BLaER1 (cell line): ENCODE data around the gene CFAP58.
"Not testable (repeated sequence)": the region's sequence is repeated elsewhere in the genome, so short reads cannot be mapped to it uniquely, and the experiment has no call there.

Experiments used
- H3K27ac ChIP-seq: shearing (Covaris generic); formaldehyde crosslinking; 2 replicates; pipeline ENCODE4 v1.8.1; 2022
- H3K27me3 ChIP-seq: shearing (Covaris generic); formaldehyde crosslinking; 2 replicates; pipeline ENCODE4 v1.8.1; 2022
- H3K36me3 ChIP-seq: shearing (Covaris generic); formaldehyde crosslinking; 2 replicates; pipeline ENCODE4 v1.8.1; 2022
- H3K4me1 ChIP-seq: shearing (Covaris generic); formaldehyde crosslinking; 2 replicates; pipeline ENCODE4 v1.8.1; 2022
- H3K4me2 ChIP-seq: shearing (Covaris generic); formaldehyde crosslinking; 2 replicates; pipeline ENCODE4 v1.8.1; 2022
- H3K4me3 ChIP-seq: shearing (Covaris generic); formaldehyde crosslinking; 2 replicates; pipeline ENCODE4 v1.8.1; 2022
- H3K9ac ChIP-seq: shearing (Covaris generic); formaldehyde crosslinking; 2 replicates; pipeline ENCODE4 v1.8.1; 2022
- H3K9me3 ChIP-seq: shearing (Covaris generic); formaldehyde crosslinking; 2 replicates; pipeline ENCODE4 v1.8.1; 2022
- H4K20me1 ChIP-seq: shearing (Covaris generic); formaldehyde crosslinking; 2 replicates; pipeline ENCODE4 v1.8.1; 2022
- Cebpa-rat ChIP-seq: shearing (Covaris generic); IDR thresholded peaks from 2 replicates; pipeline ENCODE4 v1.8.1; 2022

Gene CFAP58

DNA sequence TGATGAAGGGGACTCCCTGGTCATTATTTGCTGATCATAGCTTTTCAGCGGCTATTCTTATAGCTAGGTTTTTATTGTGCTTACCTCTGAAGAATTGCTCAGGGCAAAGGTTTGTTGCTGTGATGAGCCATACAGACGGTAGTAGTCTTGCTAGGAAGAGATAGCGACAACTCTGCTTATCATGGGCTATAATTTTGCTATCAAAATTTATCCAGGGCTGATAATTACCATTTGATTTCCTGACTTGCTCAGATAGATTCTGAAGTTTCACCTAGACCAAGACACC, 103.9 kb downstream of the CFAP58 start:
- Histone ChIP-seq H3K4me3 (no peak overlapping the region), H3K36me3 (no peaks in the 10 kb centered on the region), H3K4me1 (peaks cover 25% of the 10 kb centered on the region), H4K20me1 (no peaks in the 10 kb centered on the region), H3K9ac (no peak overlapping the region), H3K27ac (peak overlapping the region; percentile 43), H3K4me2 (peak overlapping the region; percentile 62), H3K9me3 (peaks cover 6% of the 10 kb centered on the region; the same call in 1 of the 2 replicates), H3K27me3 (no peaks in the 10 kb centered on the region)
- no peak for TF ChIP-seq Cebpa-rat

DNA sequence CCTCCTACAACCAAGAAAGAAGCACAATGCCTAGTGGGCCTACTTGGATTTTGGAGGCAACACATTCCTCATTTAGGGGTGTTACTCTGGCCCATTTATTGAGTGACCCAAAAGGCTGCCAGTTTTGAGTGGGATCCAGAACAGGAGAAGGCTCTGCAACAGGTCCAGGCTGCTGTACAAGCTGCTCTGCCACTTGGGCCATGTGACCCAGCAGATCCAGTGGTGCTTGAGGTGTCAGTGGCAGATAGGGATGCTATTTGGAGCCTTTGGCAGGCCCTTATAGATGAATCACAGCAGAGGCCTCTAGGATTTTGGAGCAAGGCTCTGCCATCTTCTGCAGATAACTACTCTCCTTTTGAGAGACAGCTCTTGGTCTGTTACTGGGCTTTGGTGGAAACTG, 111.9 kb downstream of the CFAP58 start:
- H3K27ac ChIP-seq, H3K36me3 ChIP-seq, H4K20me1 ChIP-seq, H3K27me3 ChIP-seq, H3K9ac ChIP-seq, H3K4me3 ChIP-seq, H3K4me1 ChIP-seq, H3K4me2 ChIP-seq: not testable (repeated sequence)
- H3K9me3 ChIP-seq: peaks cover 21% of the 10 kb centered on the region

DNA sequence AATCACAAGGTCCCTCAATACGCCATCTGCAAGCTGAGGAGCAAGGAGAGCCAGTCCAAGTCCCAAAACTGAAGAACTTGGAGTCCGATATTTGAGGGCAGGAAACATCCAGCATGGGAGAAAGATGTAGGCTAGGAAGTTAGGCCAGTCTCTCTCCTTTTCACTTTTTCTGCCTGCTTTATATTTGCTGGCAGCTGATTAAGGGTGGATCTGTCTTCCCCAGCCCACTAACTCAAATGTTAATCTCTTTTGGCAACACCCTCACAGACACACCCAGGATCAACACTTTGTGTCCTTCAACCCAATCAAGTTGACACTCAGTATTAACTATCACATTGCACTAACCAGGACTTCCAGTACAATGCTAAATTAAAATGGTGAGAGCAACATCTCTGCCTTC, 115.2 kb downstream of the CFAP58 start:
- H4K20me1 ChIP-seq, H3K4me2 ChIP-seq, H3K27ac ChIP-seq, H3K9ac ChIP-seq, H3K4me3 ChIP-seq, H3K36me3 ChIP-seq, H3K27me3 ChIP-seq, H3K4me1 ChIP-seq: not testable (repeated sequence)
- H3K9me3 ChIP-seq: peaks cover 21% of the 10 kb centered on the region

DNA sequence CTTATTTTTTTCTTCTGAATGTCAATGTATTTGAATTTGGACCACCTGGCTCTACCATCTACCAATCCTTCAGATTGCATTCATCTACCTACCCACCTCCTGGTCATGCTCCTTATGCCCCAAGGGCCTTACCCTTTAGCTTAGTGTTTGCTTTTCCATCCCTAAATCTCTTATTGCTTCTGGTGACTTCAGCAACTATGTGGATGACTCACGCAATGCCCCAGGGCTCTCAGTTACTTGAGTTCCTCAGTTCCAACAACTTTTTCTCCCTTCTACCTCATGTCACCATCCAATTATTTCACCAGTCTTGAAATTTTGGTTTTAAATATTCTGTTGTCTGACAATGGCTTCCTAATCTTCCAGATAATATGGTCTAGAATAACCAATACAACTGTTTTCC, 118.9 kb downstream of the CFAP58 start:
- Histone ChIP-seq H4K20me1 (no peaks in the 10 kb centered on the region), H3K4me1 (no peaks in the 10 kb centered on the region), H3K9me3 (peaks cover 11% of the 10 kb centered on the region; the same call in 1 of the 2 replicates), H3K4me2 (no peak overlapping the region), H3K9ac (no peak overlapping the region), H3K27ac (no peak overlapping the region), H3K27me3 (no peaks in the 10 kb centered on the region), H3K36me3 (no peaks in the 10 kb centered on the region), H3K4me3 (no peak overlapping the region)
- TF ChIP-seq Cebpa-rat: no peak

DNA sequence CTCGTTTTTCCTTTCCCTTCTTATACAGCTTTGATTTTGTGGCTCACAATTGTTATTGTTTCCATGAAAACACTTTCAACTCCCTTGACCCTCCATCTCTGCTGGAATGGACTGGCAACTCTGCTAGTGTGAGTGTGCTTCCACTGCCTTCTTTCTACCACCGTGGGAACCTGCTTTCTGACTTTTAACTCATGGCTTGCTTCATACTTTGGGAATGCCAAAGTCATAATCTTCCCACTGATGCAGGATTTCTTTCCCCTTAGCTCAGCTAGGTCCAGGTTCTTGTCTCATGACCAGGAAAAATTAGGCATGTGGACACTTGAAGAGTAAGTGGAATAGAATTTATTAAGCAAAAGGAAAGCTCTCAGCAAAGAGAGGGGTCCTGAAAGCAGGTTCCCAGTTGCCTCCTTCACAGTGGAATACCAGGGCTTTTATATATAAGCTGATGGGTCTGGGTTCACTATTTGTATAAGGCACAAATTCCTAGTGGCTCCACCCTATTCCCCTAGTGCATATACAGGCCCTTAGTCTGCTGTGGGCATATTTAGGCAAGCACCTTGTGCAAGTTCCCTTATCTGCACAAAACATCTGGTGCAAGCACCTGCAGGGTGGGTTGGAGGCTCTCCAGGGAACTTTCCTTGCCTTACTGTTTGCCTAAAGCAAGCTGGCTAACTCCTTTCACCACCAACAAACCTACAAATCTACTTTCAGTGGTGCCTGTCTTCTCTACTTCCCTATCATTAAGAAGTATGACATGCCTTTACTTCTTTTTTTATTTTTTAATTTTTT, 119.5 kb downstream of the CFAP58 start:
- no peaks in the 10 kb centered on the region for H4K20me1 ChIP-seq
- H3K27ac ChIP-seq: no peak overlapping the region
- H3K27me3 ChIP-seq: no peaks in the 10 kb centered on the region
- H3K4me1 ChIP-seq: no peaks in the 10 kb centered on the region
- TF ChIP-seq Cebpa-rat: no peak
- H3K4me3 ChIP-seq: no peak overlapping the region
- H3K36me3 ChIP-seq: no peaks in the 10 kb centered on the region
- no peak overlapping the region for H3K4me2 ChIP-seq
- H3K9me3 ChIP-seq: peaks cover 11% of the 10 kb centered on the region; the same call in 1 of the 2 replicates
- no peak overlapping the region for H3K9ac ChIP-seq

DNA sequence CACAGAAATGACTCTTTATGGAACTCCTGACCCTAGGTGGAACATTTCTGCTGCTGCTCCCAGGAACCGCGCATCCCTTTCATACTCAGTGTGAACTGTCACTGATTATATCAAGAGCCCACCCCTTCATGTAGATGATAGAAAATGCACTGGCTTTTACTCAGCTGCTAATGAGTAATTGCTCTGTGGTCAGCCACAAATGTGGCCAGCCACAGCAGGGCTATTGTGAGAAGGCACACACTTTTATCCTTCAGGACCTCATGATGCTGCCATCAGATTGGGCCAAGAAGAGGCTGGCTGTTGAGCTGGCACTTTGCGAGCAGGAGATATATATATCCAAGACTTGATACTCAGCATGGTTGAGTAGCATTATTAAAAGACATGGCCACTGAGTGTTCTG, 124.7 kb downstream of the CFAP58 start:
- no peak overlapping the region for H3K27ac ChIP-seq
- H3K4me2 ChIP-seq: no peak overlapping the region
- H3K9me3 ChIP-seq: peaks cover 4% of the 10 kb centered on the region; the same call in 1 of the 2 replicates
- H3K9ac ChIP-seq: no peak overlapping the region
- H3K4me3 ChIP-seq: no peak overlapping the region
- no peaks in the 10 kb centered on the region for H3K27me3 ChIP-seq
- no peaks in the 10 kb centered on the region for H3K4me1 ChIP-seq
- H3K36me3 ChIP-seq: no peaks in the 10 kb centered on the region
- TF ChIP-seq Cebpa-rat: no peak
- H4K20me1 ChIP-seq: no peaks in the 10 kb centered on the region

DNA sequence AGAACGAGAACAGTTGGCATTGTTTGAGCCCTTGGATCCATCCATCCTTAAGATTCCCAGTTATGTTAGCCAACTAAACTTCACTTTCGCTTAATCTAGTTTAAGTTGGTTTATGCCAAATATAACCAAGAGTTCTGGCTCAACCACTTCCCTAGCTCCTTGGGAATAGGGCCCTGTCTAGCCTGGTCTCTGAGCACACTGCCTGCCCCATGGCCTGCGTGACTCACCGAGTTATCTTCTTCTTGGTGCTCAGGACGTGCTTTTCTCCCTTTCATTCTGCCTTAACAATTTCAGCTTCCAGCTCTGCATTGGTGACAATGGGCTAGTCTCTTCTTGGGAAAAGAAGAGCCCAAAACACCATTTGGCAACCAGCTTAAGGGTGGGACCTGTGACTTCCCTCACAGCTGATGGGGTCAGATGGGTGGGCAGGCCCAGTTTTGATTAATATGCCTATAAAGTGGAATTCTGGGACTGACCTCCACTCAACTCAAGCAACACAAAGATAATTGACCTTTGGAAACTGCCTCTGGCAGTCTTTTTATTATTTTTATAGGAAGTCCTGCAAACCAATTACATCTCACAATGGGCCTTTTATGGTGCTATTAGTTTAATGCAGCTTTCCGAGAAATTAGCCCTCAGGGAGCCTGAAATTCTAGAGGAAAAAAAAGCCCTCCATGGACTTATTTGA, 126.4 kb downstream of the CFAP58 start:
- H4K20me1 ChIP-seq: no peaks in the 10 kb centered on the region
- no peak overlapping the region for H3K4me2 ChIP-seq
- H3K9me3 ChIP-seq: no peaks in the 10 kb centered on the region
- no peaks in the 10 kb centered on the region for H3K27me3 ChIP-seq
- H3K9ac ChIP-seq: no peak overlapping the region
- no peak overlapping the region for H3K4me3 ChIP-seq
- H3K27ac ChIP-seq: no peak overlapping the region
- no peaks in the 10 kb centered on the region for H3K36me3 ChIP-seq
- H3K4me1 ChIP-seq: no peaks in the 10 kb centered on the region
- TF ChIP-seq Cebpa-rat: no peak

DNA sequence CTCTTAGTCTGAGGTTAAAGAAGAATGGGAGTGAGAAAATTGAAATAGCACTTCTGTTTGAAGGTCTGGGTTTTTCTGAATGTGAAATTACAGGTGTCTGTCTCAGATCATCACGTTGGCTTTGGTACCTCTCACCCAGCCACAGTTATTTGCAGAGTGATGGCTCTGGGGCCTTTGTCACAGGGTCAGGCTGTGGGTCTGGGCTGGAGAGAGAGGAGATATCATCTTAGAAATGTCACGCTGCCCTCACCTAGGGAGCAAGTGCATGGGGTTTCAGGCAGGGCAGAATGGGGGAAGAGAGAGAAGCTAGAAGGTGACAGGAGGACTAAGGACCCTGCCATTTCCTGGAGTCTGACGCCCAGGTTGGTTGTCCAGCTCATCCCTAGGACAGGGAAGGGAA, 127.2 kb downstream of the CFAP58 start:
- Histone ChIP-seq H3K27ac (no peak overlapping the region), H3K9me3 (no peaks in the 10 kb centered on the region), H3K4me3 (no peak overlapping the region), H4K20me1 (no peaks in the 10 kb centered on the region), H3K36me3 (no peaks in the 10 kb centered on the region), H3K4me2 (no peak overlapping the region), H3K9ac (no peak overlapping the region), H3K27me3 (no peaks in the 10 kb centered on the region), H3K4me1 (no peaks in the 10 kb centered on the region)
- TF ChIP-seq Cebpa-rat: no peak

DNA sequence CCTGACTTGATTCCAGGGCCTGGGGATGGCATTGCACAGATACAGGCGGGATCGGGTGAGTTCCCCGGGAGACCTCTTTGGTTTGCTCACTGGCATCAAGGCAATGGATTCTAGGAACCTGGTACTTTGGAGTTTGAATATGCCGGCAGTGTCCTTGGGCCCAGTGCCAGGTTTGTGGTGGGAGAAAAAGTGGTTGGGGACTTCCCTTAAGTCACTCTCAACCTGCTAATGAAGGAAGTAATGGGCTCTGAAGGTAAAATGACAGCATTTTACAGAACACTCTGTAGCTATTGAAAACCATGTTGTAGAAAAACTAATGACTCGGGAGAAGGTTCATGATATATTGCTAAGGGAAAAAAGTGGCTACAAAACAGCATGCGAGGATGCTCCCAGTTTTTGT, 129.9 kb downstream of the CFAP58 start:
- Histone ChIP-seq H3K4me1 (no peaks in the 10 kb centered on the region), H3K36me3 (no peaks in the 10 kb centered on the region), H3K4me2 (no peak overlapping the region), H3K9ac (no peak overlapping the region), H3K27me3 (no peaks in the 10 kb centered on the region), H4K20me1 (no peaks in the 10 kb centered on the region), H3K4me3 (no peak overlapping the region), H3K27ac (no peak overlapping the region), H3K9me3 (no peaks in the 10 kb centered on the region)
- TF ChIP-seq Cebpa-rat: no peak

DNA sequence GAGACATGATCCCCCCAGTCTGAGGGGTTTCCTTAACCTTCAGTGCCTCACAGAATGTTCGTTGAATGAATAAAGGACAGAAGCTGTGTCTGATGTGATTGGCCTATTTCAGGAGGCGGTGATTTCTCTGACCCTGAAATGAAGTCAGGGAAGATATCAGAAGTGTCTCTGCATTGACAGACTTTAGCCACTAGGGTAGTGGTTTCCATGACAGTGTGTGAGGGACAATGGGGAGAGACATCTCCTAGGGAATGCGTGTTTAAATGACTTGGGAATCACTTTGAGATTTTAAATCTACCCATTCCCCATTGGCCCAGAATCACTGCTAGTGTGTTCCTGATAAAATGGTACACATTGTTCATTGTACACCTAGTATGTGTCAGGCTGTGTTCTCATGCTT, 132.0 kb downstream of the CFAP58 start:
- no peaks in the 10 kb centered on the region for H3K9me3 ChIP-seq
- no peak overlapping the region for H3K4me2 ChIP-seq
- H3K27ac ChIP-seq: no peak overlapping the region
- no peak overlapping the region for H3K9ac ChIP-seq
- no peaks in the 10 kb centered on the region for H4K20me1 ChIP-seq
- no peaks in the 10 kb centered on the region for H3K36me3 ChIP-seq
- H3K27me3 ChIP-seq: no peaks in the 10 kb centered on the region
- no peak for TF ChIP-seq Cebpa-rat
- no peaks in the 10 kb centered on the region for H3K4me1 ChIP-seq
- no peak overlapping the region for H3K4me3 ChIP-seq

DNA sequence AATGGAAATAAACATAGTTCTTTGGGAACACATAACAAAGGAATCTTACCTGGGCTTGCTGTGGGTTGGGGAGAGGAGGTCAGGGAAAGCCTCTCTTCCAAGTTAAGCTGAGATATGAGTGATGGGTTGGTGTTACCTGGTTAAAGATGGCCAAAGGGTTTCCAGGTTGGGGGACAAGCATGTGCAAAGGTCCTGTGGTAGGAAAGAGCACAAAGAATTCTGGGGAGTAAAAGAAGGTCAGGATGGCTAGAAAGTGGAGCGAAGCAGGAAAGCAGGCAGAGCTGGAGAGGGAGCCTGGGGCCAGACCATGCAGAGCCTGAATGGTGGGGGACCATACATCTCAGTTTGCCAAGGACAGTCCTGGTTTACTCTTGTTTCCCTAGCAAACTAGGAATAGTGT, 133.2 kb downstream of the CFAP58 start:
- Histone ChIP-seq H3K4me1 (no peaks in the 10 kb centered on the region), H3K27me3 (no peaks in the 10 kb centered on the region), H3K27ac (no peak overlapping the region), H3K4me3 (no peak overlapping the region), H3K9ac (no peak overlapping the region), H3K36me3 (no peaks in the 10 kb centered on the region), H3K4me2 (no peak overlapping the region), H4K20me1 (no peaks in the 10 kb centered on the region), H3K9me3 (no peaks in the 10 kb centered on the region)
- no peak for TF ChIP-seq Cebpa-rat
